Measurements from ENCODE around the gene PELI2.
"Not testable (repeated sequence)": the region's sequence is repeated elsewhere in the genome, so short reads cannot be mapped to it uniquely, and the experiment has no call there.

Gene PELI2

DNA sequence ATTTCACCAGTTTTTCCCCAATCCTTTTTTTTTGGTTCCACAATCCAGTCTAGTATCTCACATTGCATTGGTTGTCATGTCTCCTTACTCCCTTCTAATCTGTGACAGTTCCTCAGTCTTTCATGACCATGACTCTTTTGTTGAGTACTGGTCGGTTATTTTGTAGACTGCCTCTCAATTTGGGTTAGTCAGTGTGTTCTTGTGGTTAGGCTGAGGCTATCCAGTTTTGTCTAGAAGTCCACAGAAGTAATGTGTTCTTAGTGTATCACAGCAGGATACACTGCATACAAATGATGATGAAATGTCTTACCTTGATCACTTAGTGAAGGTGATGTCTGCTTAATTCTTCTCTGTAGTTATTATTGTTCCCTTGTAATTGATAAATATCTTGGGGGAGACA, 24.8 kb downstream of the PELI2 start:
- DNase-seq (ENCODE audit: low read depth), result no peak

- no peak for DNase-seq (ENCODE audit: low read depth)
Measured at GRCh38 chr14:56144176-56144575, 26.0 kb downstream of the PELI2 start.

GRCh38 chr14:56145181-56145769, 27.1 kb downstream of the PELI2 start:
- no peak for DNase-seq (ENCODE audit: low read depth)

GRCh38 chr14:56145965-56146364, 27.8 kb downstream of the PELI2 start:
- no peak for DNase-seq (ENCODE audit: low read depth)

DNA sequence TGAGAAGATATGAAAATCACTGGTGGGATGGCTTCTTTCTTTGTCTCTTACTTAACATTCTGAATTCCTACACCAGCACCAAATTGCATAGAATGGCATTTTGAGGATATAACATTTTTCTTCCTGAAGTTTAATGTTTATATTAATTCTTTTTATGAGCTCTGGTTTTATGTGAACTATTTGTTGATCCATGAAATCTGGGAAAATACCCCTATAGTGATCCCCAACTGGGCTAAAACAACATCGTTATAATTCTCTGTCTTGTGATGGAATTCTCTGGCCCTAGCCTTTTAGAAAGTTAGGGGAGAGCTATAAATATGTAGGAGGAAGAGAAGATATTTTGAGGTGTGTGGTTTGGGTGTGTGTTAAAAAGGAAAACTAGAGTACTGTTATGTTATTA, 29.2 kb downstream of the PELI2 start:
- DNase-seq (ENCODE audit: low read depth), result no peak

GRCh38 chr14:56147986-56148901, 30.0 kb downstream of the PELI2 start:
- DNase-seq (ENCODE audit: low read depth), result no peak

GRCh38 chr14:56149151-56149550, 30.9 kb downstream of the PELI2 start:
- DNase-seq (ENCODE audit: low read depth), result no peak

- no peak for DNase-seq (ENCODE audit: low read depth)
Measured at GRCh38 chr14:56149995-56150394, 31.8 kb downstream of the PELI2 start.

- no peak for DNase-seq (ENCODE audit: low read depth)
Measured at GRCh38 chr14:56150645-56151345, 32.6 kb downstream of the PELI2 start.

GRCh38 chr14:56152221-56152620, 34.0 kb downstream of the PELI2 start:
- DNase-seq (ENCODE audit: low read depth), result no peak

GRCh38 chr14:56153267-56153666, 35.1 kb downstream of the PELI2 start:
- no peak for DNase-seq (ENCODE audit: low read depth)

- no peak for DNase-seq (ENCODE audit: low read depth)
Measured at GRCh38 chr14:56154321-56154720, 36.1 kb downstream of the PELI2 start.

- no peak for DNase-seq (ENCODE audit: low read depth)
Measured at GRCh38 chr14:56156096-56156495, 37.9 kb downstream of the PELI2 start.

DNA sequence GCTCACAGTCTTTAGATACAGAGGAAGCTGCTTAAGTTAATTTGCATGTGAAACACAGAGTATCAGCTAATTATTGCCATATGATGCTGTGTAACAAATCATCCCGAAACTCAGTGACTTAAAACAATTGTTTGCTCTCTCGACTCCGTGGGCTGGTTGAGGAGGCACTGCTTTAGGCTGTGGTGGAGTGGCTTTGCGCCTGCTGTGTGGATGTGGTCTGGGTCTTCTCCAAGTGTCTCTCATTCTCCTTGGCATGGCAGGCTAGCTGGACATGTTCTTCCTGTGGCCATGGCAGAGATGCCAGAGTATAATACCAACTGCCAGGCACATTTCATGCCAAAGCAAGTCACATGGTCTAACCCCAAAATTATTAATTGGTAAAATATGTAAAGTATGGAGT, 40.9 kb downstream of the PELI2 start:
- DNase-seq (ENCODE audit: low read depth), result no peak

- no peak for DNase-seq (ENCODE audit: low read depth)
Measured at GRCh38 chr14:56160088-56160487, 41.9 kb downstream of the PELI2 start.

GRCh38 chr14:56161658-56162057, 43.4 kb downstream of the PELI2 start:
- no peak for DNase-seq (ENCODE audit: low read depth)

- no peak for DNase-seq (ENCODE audit: low read depth)
Measured at GRCh38 chr14:56162476-56162875, 44.3 kb downstream of the PELI2 start.

DNA sequence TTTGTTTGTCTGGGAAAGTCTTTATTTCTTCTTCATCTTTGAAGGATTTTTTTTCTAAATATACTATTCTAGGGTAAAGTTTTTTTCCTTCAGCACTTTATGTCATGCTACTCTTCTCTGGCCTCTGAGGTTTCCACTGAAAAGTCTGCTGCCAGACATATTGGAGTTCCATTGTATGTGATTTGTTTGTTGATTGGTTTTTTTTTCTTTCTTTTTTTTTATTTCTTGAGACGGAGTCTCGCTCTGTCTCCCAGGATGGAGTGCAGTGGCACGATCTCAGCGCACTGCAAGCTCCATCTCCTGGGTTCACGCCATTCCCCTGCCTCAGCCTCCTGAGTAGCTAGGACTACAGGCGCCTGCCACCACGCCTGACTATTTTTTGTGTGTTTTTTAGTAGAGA, 48.4 kb downstream of the PELI2 start:
- DNase-seq (ENCODE audit: low read depth), result not testable (repeated sequence)

- no peak for DNase-seq (ENCODE audit: low read depth)
Measured at GRCh38 chr14:56168007-56168616, 49.9 kb downstream of the PELI2 start.

DNA sequence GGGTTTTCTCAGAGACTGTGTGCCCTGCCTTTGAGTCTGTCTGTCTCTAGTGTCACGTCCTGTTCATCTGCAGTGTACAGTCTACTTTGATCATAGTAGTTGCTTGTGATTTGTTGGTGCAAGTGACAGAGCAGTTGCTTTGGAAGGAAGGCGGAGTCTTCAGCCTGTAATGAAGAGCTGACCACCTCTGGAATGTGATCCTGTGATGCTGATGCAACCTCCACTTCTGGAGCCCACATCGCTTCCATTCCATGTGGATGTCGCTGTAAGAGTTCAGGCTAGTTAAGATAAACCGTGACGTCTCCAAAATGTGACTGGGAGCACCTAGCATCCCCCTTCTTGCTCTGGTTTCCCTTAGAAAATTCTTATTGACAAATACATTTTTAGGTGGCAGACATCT, 51.8 kb downstream of the PELI2 start:
- no peak for DNase-seq (ENCODE audit: low read depth)

- DNase-seq (ENCODE audit: low read depth), result no peak
Measured at GRCh38 chr14:56170877-56171422, 52.7 kb downstream of the PELI2 start.

DNA sequence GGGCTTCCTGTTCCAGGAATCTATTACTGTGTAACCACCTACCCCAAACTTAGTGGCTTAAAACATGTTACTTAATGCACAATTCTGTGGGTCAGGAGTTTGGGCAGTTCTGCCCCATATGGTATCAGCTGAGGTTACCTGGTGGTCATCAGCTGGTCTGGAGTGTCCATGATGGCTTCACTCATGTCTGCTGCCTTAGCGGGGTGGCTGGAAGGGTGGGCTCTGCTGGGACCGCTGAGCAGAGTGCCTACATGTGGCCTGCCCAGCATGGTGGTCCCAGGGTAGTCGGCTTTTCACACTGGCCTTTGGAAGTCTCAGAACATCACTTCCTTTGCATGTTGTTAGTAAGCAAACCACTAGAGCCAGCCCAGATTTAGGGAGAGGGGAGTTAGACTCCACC, 53.9 kb downstream of the PELI2 start:
- DNase-seq (ENCODE audit: low read depth), result no peak
